ENCODE data around the gene OSBPL1A.

OSBPL1A gene

DNA sequence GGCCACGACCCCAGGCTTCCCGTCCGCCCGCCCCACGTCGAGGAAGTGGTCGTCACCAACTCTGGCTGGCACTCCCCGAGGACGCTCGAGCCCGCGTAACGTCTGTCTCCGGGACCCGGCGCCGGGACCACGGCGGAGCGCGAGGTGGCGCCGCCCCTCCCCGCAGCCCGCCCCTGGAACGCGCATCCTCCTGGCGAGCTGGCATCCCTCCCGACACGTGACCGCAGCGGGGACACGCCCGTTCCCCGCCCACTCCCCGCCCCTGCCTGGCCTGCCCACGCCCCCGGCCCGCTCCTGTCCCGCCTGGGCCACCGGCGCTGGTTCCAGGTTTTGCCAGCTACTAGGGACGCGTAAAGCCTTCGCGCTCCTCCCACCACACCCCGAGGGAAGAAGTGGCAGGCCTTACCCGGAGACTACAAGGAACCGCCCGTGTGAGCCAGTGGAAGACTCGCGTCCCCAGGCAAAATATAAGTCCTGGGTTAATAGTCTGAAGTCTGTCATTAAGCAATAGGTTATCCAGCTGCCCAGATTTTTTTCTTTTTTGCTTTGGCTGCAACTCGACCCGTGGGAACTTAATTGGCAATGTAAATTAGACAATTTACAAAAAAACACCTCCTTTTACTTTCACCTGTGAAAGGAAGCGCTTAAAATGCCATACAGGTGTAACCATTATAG, at the start of gene OSBPL1A:
Gene OSBPL1A, minus strand, starts transcription at position 131 of the 675 bp plus-strand sequence. CDS start 20,291 bp downstream, outside the sequence.
- DNase-seq (ENCODE audit: low spot score) = peak; percentile 99

DNA sequence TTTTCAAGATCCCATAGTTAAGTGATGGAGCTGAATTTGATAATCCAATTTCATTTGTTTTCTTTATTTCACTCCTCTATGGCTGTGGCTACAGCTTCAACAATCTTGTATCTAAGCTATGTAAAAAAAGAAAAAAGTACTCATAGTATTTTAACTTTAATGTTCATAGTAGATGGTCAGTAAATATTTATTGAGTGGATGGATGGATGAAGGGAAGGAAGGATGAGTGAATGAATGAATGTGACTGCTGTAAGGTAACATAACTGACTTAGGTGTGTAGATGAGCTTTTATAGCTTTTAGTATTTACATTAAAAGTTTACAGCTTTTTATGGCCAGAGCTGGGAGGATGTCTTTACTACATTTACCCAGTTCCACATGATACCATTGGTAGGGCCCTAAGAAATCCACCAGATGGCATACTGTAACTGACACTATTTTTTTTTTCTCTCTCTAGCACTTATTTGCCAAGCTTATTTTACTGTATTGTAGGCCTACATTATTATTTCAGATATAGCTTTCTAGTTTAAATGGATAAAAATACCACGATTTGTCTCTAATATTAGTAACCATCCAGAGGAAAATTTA, 49.4 kb upstream of the OSBPL1A start:
- DNase-seq (ENCODE audit: low spot score) = no peak

DNA sequence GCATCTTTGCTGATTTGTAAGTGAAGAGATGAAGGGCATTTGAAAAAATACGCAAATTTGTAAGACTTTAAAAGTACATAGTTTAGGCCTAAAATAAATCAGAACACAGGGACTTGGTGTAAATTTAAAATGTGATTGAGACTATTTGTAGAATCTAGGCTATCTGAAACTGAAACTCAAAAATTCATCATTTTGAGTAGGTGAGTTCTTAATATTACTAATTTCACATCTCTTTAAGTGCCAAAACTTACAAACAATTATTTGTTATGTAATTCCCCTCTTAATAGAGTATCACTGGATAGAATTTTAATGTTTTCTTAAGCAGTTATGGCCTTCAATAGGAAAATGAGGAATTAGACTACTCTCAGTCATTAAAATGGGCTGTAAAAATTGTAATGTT, 48.8 kb upstream of the OSBPL1A start:
- no peak for DNase-seq (ENCODE audit: low spot score)

DNA sequence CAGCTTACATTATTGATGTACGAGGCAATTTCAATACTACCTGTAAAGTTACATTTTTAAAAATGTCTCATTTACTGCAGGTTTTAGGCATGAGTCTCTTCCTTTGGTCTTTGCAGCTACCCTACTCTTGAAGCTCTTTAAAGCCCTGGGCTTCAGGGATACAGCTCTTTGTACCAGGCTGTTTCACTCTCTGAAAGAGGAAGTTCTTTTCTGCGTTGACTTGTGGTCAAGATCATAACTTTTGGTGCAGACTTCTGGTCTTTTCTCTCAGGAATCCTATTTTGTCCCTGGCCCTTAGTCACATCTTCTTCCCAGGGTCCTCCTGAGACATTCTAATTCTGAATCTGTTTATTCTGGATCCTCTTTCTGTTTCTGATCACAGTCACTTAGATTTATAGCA, 46.2 kb upstream of the OSBPL1A start:
- DNase-seq (ENCODE audit: low spot score) = no peak

DNA sequence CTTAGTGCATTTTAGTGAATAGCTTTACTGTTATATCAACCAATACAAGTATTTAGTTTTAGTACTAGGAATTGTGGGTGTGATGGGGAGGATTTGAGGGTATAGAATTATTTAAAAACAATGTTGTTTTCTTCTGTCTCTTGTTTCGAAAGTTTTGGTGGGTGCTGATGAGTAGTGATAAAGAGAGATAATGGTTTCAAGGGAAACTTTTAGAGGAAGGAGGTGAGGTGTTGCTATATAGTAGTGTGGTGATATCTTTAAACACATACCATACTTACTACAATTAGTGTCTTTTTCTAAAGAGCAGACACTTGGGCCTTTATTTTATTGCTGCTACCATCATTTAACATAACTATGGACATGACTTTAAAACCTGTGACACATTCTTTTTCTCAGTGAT, 39.3 kb upstream of the OSBPL1A start:
- DNase-seq (ENCODE audit: low spot score) = no peak

DNA sequence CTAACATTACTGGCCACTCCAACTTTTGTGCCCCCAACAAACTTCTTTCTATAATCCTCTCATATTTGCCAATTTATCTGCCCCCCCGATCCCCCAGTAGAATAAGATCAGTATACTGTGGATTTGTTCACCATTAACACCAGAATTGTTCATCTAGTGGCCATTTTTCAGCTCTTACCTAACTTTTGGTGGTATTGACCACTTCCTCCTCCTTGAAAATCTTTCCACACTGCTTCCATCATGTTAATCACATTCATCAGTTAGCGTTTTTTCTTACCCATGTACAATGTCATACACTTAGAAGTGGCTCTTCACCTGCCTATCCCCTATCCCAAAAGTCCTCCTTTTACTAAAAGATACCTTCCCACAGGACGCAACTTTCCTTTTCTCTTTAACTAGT, 35.0 kb upstream of the OSBPL1A start:
- DNase-seq (ENCODE audit: low spot score) = no peak

DNA sequence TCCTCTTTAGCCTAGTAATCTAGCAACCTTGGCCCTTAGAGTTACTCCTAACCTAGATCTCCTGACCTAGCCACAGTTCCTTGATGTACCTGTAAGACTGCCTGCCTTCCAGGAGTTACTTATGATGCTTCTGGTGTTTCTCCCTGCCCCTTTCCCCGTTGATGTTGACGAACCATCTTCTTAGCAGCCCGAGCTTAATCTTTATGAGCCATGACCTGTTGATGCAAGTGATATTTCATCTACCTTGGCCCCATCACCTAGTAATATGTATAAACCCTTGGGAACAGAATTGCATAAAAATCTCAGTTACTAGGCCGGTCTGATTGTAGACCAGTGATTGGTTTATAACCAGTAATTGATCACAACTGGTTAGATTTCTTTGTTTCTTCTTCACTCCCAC, 31.6 kb upstream of the OSBPL1A start:
- no peak for DNase-seq (ENCODE audit: low spot score)

DNA sequence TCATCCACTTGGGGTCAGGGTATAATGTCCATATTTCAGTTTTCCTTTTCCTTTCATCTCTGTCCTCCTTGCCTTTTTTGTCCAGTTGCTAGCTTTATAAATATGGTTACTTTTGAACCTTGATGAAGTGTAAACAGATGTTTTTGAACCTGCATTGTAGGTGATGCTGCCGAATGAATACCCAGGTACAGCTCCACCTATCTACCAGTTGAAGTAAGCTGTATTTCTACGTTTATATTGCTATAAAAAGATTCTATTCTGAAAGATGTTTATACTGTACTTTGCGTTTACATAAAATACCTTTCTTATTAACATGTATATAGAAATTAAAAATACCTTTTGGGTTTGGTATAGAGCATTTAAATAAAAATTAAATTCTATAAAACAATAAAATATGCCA, 31.1 kb upstream of the OSBPL1A start:
- no peak for DNase-seq (ENCODE audit: low spot score)

DNA sequence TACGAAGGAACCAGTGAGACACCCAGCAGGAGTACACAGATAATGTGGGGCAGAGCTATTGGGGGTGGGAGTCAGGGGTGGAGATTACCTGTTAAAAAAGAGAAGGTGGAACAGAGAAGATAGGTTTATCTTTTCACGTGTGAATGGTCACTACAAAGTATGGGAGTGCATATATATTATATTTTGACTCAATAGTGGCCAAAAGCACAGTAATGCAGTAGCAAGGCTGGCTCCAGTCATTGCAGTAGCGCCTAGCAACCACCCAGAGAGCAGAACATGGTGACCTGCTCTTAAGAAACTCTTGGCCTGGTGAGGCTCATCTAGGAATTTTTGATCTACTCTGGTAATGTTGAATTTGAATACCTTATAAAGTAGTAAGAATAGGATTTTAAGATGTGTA, 29.9 kb upstream of the OSBPL1A start:
- no peak for DNase-seq (ENCODE audit: low spot score)

DNA sequence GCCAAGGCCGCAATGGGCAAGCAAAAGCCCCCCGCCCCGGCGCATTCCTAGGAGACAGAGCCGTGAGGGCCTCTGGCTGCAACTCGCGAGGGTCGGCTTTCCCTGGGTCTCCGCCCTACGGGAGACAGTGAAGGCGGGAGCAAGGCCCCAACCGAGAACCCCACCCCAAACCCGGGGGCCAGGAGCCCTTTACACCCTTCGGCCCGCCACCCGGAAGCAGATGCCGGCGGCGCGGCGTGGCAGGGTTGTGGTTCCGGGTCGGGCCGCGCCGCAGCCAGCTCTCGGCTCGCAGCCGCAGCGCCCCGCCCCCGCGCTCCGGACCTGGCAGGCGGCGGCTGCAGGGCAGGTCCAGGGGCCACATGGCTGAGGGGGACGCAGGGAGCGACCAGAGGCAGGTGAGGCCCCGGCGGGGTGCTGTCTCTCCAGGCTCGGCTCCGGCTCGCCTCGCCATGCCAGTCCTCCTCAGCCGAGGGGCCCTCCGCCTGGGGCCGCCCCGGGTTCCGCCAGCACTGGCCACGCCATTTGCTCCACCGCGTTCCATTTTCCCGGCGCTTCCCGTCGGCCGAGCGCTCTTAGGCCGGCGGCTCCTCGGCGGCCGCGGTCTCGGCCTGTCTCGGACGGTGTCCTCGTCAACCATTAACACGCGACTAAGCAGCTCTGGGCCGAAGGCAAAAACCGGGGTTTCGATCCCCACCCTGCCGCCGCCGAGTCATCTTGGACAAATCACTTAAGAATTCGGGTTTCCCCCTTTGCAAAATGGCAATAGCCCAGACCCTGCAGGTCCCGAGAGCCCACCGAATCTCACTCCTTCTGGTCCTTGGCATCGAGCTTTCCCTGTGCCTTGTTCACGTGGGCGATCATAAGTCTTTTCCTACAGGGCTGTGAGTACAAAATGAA, 29.0 kb upstream of the OSBPL1A start, which contains the start of gene IMPACT:
Gene IMPACT, plus strand, starts transcription at position 273 of the 897 bp plus-strand sequence. Its CDS starts 87 bp downstream, at position 360.
- DNase-seq (ENCODE audit: low spot score) = peak; percentile 94

DNA sequence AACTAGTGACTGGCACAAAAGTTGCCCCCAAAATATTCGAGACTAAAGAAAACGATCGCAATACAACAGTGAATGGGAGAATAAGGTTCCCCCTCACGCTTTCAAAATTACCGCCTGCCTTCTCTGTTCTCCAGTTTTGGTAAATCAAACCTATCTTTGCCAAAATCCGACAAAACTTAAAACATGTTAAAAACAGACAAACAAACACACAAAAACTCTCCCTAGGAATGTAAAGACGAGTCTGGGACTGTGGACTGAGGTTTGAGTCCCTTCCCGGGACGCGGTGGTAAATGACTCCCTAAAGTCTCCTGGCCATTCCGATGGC, 28.4 kb upstream of the OSBPL1A start:
- no peak for DNase-seq (ENCODE audit: low spot score)

DNA sequence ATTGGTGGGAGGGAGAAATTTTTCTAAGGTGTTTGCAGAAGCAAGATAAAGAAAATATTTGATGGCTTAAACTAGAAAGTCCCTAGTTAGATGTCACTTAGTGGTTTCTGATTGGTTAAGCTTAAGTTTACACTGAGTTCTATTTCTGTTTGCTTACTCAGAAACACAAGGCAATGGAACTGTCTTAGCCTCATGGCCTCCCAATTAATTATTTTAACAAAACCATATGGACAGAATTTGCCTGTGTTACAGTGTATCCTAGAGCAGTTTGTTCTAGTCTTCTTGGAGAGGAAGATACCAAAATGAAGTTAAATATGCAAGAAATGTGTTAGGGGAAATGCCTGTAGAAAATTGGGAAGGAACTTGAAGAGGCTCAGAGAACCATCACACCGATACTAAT, 24.2 kb upstream of the OSBPL1A start:
- DNase-seq (ENCODE audit: low spot score) = no peak

DNA sequence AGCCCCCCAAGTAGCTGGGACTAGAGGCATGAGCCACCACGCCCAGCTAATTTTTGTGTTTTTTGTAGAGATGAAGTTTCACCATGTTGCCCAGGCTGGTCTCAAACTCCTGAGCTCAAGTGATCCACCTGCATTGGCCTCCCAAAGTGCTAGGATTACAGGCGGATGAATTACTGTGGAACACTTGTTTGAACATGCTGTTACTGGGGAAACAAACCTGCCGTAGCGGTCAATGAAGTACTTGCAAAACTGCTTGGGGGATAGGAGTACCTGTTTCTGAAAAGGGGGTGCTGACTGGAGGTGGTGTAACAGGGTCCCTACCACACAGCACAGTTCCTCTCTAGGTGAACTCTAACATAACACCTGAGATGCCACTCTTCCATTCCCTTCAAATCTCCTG, 22.9 kb upstream of the OSBPL1A start:
- DNase-seq (ENCODE audit: low spot score) = no peak

DNA sequence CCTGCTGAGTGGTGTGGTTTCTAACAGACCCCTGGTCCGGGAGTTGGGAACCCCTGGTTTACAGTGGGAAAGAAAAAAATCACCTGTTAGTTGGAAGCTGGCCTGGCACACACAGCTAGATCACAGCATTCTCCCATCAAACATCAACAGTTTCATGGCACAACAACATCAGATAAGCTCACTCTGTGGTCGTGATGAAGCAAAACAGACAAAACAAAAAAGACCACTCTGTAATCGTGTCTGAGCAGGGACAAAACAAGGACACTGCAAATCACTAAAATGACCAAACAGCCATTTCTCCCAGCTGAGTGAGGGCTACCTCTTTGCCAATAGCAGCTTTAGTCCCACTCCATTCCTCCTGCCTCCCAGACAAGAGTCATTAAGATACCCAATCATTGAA, 19.9 kb upstream of the OSBPL1A start:
- DNase-seq (ENCODE audit: low spot score) = peak; percentile 32

DNA sequence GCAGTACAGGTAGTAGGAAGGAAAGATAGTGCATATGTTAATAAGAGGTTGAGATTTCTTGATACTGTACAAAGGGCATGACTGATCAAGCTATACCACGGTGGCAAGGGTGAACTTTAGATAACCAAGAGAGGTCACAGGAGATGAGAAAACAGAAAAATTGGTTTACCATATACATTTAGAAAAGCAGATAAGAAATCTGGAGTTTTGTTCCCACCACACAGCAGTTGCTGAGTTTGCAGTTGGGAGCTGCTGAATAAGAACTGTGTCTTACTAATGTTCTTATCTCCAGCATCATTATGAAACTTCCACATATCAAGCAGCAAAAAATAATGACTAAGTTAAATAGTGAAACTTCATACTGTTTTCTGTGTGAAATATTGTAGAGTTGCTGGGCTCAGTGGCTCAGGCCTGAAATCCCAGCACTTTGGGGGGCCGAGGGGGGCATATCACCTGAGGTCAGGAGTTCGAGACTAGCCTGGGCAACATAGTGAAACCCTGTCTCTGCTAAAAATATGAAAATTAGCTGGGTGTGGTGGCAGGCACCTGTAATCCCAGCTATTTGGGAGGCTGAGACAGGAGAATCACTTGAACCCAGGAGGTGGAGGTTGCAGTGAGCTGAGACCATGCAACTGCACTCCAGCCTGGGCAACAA, 16.9 kb upstream of the OSBPL1A start:
- no peak for DNase-seq (ENCODE audit: low spot score)

DNA sequence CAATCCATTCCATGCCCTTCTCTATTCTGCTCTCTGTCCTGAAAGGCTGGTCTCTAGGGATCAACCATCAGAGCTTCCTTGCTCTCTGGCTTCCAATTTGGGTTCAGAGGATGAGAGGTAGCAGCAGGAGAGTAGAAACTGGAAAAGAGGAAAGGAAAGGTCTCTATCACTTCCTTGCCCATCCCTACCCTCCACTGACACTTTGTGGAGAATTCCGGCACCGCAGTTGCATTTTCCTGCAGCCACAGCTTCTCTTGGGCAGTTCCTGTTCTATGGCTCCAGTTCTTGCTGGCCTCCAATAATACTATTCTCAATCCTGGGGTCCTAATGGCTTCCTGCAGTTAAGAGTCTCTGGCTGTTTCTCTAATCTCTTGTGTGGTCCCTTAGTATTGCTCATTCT, 15.5 kb upstream of the OSBPL1A start:
- DNase-seq (ENCODE audit: low spot score) = peak; percentile 51

DNA sequence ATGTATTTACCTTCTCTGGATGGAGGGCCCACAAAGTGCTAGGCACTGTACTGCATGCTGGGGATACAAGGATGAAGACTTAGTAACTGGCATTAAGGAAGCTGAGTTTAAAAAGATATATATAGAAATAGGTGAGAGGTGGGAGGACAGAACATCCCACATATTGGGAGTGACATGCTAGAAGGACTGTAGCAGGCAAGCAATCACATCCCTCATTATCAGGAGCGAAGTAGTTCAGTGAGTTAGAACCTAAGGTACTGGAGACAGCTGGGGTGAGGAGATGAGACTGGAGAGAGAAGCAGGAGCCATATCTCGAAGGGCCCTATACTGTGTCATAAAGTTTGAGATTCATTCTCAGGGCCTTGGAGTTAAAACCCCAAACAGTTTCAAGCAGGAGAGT, 10.9 kb upstream of the OSBPL1A start:
- DNase-seq (ENCODE audit: low spot score) = no peak

DNA sequence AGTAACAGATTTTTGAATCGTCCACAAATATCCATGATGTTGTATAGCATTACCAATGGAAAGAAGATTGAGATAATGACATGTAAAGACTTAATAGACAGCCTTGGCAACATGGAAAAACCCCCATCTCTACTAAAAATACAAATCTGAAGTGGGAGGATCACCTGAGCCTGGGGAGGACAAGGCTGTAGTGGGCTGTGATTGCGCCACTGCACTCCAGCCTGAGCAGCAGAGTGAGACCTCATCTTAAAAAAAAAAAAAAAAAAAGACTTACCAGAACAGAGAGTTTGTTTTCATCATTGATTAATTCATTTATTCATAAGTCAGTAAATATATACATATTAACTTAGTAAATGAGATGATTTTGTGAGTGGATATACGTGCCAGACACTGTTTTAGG, 7.0 kb upstream of the OSBPL1A start:
- DNase-seq (ENCODE audit: low spot score) = no peak

DNA sequence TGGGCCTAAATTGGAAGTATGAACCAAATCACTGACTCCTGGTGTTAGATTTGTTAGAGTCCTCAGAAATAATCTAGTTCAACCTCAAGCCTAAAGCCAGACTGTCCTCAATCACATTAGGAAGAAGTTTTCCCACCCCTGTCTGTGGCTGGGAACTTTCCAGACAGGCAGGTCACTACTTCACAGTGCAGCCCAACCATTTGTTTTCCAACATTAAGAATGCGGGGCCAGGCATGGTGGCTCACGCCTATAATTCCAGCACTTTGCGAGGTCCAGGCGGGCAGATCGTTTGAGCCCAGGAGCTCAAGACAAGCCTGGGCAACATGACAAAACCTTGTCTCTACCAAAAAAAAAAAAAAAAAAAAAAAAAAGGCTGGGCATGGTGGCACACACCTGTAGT, 5.5 kb upstream of the OSBPL1A start:
- no peak for DNase-seq (ENCODE audit: low spot score)

DNA sequence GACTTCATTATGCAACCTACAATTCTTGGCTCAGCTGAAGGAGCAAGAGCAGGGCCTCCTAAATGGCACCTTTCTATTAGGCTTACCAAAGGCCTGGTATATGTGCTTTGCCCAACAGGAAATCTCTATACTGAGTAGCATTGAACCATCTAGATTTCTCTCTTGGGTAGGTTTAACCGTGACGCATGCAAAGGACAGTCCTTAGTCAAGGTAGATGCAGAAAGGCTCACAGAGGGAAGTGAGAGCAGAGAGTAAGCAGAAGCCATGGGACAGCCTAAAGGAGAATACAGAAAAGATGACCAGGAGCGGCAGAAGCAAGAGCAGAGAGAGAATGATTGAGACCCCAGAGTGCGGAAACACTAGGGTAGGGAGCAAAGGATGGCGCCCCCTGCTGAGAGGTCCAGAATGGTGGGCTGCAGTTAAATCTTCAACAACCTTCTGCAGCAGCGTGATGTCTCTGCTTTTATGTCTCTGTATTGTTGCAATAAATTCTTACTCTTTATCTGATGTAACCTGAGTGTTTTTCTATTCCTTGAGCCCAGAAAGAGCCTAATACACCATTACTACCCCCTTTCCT, 4.7 kb upstream of the OSBPL1A start:
- no peak for DNase-seq (ENCODE audit: low spot score)

DNA sequence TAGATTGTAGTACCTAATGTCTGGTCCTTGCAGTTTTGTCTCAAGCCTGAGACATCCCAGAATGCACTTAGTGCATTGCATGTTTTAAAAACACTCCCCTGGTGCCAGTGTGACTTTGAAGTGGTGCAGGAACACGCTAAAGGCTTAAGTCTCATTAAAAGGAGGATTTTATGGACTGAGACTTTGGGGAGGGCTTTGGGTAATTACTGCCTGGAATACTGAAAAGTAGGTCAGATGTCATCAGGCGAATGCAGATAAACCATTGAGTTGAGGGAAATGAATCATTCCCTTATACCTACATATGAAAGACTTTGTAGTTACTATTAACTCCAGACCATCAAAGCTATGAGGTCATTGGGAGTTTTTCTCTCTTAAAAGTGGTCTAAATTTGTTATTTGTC, 3.0 kb upstream of the OSBPL1A start:
- DNase-seq (ENCODE audit: low spot score) = no peak

DNA sequence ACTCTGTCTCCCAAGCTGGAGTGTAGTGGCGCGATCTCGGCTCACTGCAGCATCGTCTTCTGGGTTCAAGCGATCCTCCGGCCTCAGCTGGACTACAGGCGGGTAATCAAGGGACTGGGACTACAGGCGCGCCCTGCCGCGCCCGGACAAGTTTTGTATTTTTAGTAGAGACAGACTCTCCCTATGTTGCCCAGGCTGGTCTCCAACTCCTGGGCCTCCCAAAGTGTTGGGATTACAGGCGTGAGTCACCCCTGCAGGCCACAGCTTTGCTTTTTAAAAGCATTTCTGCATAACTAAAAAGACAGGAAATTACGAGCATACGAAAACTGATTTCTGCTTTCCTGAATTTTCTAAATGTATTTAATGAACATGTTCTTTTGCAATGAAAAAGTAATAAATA, 916 bp upstream of the OSBPL1A start:
- peak; percentile 69 for DNase-seq (ENCODE audit: low spot score)

All from ecto neural progenitor cell (in vitro differentiated cells).